Vagina (tissue), 2 donors: ENCODE results near the gene FUT6. TPM values are rescaled to one million over a fixed set of nuclear protein-coding genes. Genes with fewer than 3 reads are reported as not detected.

Source experiments
- DNase-seq, 2 donors: peaks; one replicate each; pipeline ENCODE4 v3.0.0-alpha.2; 2017; ENCODE audit errors: extremely low spot score in 2 of 2
- H3K27ac ChIP-seq: fragments of 200-600 bp; sonication (generic); one replicate; pipeline ENCODE4 v1.5.1; 2019
- H3K27me3 ChIP-seq: fragments of 200-600 bp; sonication (generic); one replicate; pipeline ENCODE4 v1.5.1; 2019
- H3K36me3 ChIP-seq, 2 donors: fragments of 200-600 bp; sonication (generic); one replicate each; pipeline ENCODE4 v1.5.1; 2017 to 2019
- H3K4me1 ChIP-seq: fragments of 200-600 bp; sonication (generic); one replicate; pipeline ENCODE4 v1.5.1; 2019
- H3K4me3 ChIP-seq, 2 donors: fragments of 200-600 bp; sonication (generic); 1 replicate in 1 of 2; 2 replicates in 1 of 2; pipeline ENCODE4 v1.5.1; 2016 to 2019
- H3K9me3 ChIP-seq: fragments of 200-600 bp; sonication (generic); one replicate; pipeline ENCODE4 v1.5.1; 2019
- CTCF ChIP-seq, 3 experiments: fragments of 450-650 bp in 2 of 3; fragments of 200-600 bp in 1 of 3; sonication (generic) in 1 of 3; IDR thresholded peaks; one replicate each; pipeline ENCODE4 v1.5.1; 2017 to 2019; ENCODE audit warnings: antibody characterized with exemption in 3 of 3, mild to moderate bottlenecking in 2 of 3, moderate library complexity in 2 of 3
- POLR2A ChIP-seq, 2 donors: fragments of 450-650 bp; IDR thresholded peaks; one replicate each; pipeline ENCODE4 v1.6.1; 2017; ENCODE audit warnings: antibody characterized with exemption in 2 of 2, mild to moderate bottlenecking in 2 of 2, moderate library complexity in 2 of 2
- POLR2AphosphoS5 ChIP-seq, 2 donors: sonication (generic); formaldehyde crosslinking; IDR thresholded peaks; one replicate each; pipeline ENCODE4 v1.9.0; 2017; ENCODE audit warnings: antibody characterized with exemption in 2 of 2, mild to moderate bottlenecking in 2 of 2, low read depth in 1 of 2; ENCODE audit not compliant: insufficient read depth in 1 of 2
- intact Hi-C: fragments of 100-400 bp; cut with DNase I; formaldehyde crosslinking; loops from one replicate; pipeline ENCODE4 v1.15.1; 2023
- total RNA-seq: library from RNA; depleted of rRNA; stranded (reverse); fragments of >200 nt; gene quantifications from one replicate; pipeline ENCODE4 v1.2.3, GENCODE V29; 2016

Gene FUT6
- total RNA-seq, 1 donor from 2014 or later = 36.8 TPM

DNA sequence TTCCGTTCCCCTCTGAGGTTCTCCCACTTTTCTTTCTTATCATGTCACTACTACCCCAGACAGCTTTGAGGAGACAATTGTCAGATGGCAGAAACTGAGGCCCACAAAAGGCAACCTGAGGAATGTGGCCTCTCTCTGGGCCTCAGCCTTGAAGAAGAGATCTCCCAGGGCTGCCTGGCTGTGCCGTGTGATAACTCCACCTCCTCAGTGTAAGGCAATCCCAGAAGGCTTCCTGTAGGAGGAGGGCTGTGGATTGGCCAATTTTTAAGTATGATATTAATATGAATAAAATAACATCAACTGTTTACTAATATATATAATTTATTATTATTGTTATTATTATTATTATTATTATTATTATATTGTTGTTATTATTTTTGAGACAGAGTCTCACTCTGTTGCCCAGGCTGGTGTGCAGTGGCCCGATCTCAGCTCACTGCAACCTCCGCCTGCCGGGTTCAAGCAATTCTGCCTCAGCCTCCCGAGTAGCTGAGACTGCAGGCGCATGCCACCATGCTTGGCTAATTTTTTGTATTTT is 44.1 kb downstream of the FUT6 start:
- Histone ChIP-seq H3K9me3 (no peaks in the 10 kb centered on the region), H3K4me3 (no peak overlapping the region), H3K4me1 (no peaks in the 10 kb centered on the region), H3K27me3 (no peaks in the 10 kb centered on the region), H3K27ac (no peak overlapping the region), H3K36me3 (no peaks in the 10 kb centered on the region)
- TF ChIP-seq POLR2A (IDR thresholded peaks at IDR 0.05) (no peak), POLR2AphosphoS5 (IDR thresholded peaks at IDR 0.05; ENCODE audit: insufficient read depth in 1 of 2, low read depth in 1 of 2) (no peak), CTCF (IDR thresholded peaks at IDR 0.05) (no peak)
- no peak for DNase-seq
- intact Hi-C loops = no loop called here

GRCh38 chr19:5793188-5793587 is 46.3 kb downstream of the FUT6 start:
- Histone ChIP-seq H3K27me3 (no peaks in the 10 kb centered on the region), H3K4me3 (no peak overlapping the region), H3K4me1 (peaks cover 13% of the 10 kb centered on the region), H3K9me3 (no peaks in the 10 kb centered on the region), H3K27ac (no peak overlapping the region), H3K36me3 (peaks cover 0 to 18% of the 10 kb centered on the region in 2 donors)
- TF ChIP-seq CTCF (IDR thresholded peaks at IDR 0.05) = no peak
- DNase-seq = no peak
- intact Hi-C loops = no loop called here

DNA sequence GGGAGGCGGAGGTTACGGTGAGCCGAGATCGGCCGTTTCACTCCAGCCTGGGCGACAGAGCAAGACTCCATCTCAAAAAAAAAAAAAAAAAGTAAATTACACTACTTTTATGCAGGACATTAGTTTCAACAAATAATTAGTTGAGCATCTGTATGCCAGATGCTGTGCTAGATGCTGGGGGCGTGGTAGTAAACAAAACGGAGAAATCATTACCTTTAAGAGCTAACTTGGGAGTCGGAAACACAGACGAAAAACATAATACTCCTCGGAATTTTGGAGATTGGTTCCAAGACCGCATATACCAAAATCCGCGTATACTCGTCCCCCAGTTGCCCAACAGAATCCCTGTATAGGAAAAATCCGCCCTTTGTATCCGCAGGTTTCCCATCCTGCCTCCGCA is 47.3 kb downstream of the FUT6 start:
- Histone ChIP-seq H3K36me3 (peaks cover 0 to 27% of the 10 kb centered on the region in 2 donors), H3K9me3 (no peaks in the 10 kb centered on the region), H3K27ac (no peak overlapping the region), H3K4me1 (peaks cover 13% of the 10 kb centered on the region), H3K4me3 (no peak overlapping the region), H3K27me3 (no peaks in the 10 kb centered on the region)
- TF ChIP-seq POLR2A (IDR thresholded peaks at IDR 0.05) (no peak), CTCF (IDR thresholded peaks at IDR 0.05) (no peak), POLR2AphosphoS5 (IDR thresholded peaks at IDR 0.05; ENCODE audit: insufficient read depth in 1 of 2, low read depth in 1 of 2) (no peak)
- no peak for DNase-seq
- intact Hi-C loops = no loop called here

GRCh38 chr19:5790559-5791520 is 48.7 kb downstream of the FUT6 start, which contains the start of gene DUS3L:
TSS of gene DUS3L (minus strand) at chr19:5791163. CDS start at chr19:5791141, 22 bp downstream.
- H3K4me1 ChIP-seq = peaks cover 13% of the 10 kb centered on the region
- intact Hi-C loops = no loop called here
- H3K4me3 ChIP-seq = peak within 1 kb of the TSS; percentile 70 to 93
- H3K36me3 ChIP-seq = peaks cover 0 to 41% of the 10 kb centered on the region in 2 donors
- TF ChIP-seq CTCF (IDR thresholded peaks at IDR 0.05) = no peak
- peak; percentile 91 to 95 for TF ChIP-seq POLR2AphosphoS5 (IDR thresholded peaks at IDR 0.05; ENCODE audit: insufficient read depth in 1 of 2, low read depth in 1 of 2)
- no peaks in the 10 kb centered on the region for H3K9me3 ChIP-seq
- H3K27ac ChIP-seq = peak within 1 kb of the TSS; percentile 94
- DNase-seq = peak; percentile 96 to 98
- no peaks in the 10 kb centered on the region for H3K27me3 ChIP-seq
